ENCODE data around the gene RAB33B. TPM values are rescaled to one million over a fixed set of nuclear protein-coding genes. Genes with fewer than 3 reads are reported as not detected.

Gene RAB33B
- total RNA-seq = 1 to 10 TPM; 4.7 to 5.2 TPM

GRCh38 chr4:139454111-139455045 is at the start of gene RAB33B:
Gene RAB33B (plus strand): TSS chr4:139454121. CDS start chr4:139454196, 75 bp downstream.

Small RNA genes lying within 50 kb of the gene (small RNA-seq; reads per million reads assigned to genes)
- gene RF01225 = 0 reads per million in 2 donors

Other genes with a start within 250 kb of the RAB33B start
- gene MGARP, start 173.9 kb upstream of the RAB33B start, total RNA-seq = under 1 TPM; under 0.01 to 0.67 TPM
- gene NAA15, start 152.6 kb upstream of the RAB33B start, total RNA-seq = 10 to 100 TPM; 28.9 to 50.6 TPM
- gene NDUFC1, start 151.6 kb upstream of the RAB33B start, total RNA-seq = 10 to 100 TPM; 38.2 to 48.0 TPM
- gene SETD7, start 102.1 kb downstream of the RAB33B start, total RNA-seq = 10 to 100 TPM; 33.4 to 38.0 TPM
- gene MGST2, start 211.7 kb downstream of the RAB33B start, total RNA-seq = 10 to 100 TPM; 12.3 to 14.1 TPM

Data from melanocyte of skin (primary cell).